Transverse colon (tissue), 3 donors: ENCODE data around the gene SPATA13.

Experiments
- CTCF ChIP-seq, 5 experiments: fragments of 200-600 bp in 3 of 5; fragments of 450-650 bp in 2 of 5; sonication (generic) in 3 of 5; IDR thresholded peaks; 1 replicate in 2 of 5; 2 replicates in 3 of 5; pipeline ENCODE4 v1.5.1; 2016 to 2017; ENCODE audit warnings: antibody characterized with exemption in 5 of 5, inconsistent platforms in 3 of 5, mild to moderate bottlenecking in 2 of 5, moderate library complexity in 1 of 5
- EP300 ChIP-seq: sonication (generic); formaldehyde crosslinking; IDR thresholded peaks from one replicate; pipeline ENCODE4 v1.6.1; 2017; ENCODE audit warnings: antibody characterized with exemption, low read depth

GRCh38 chr13:24353736-24354135 lies 193.2 kb downstream of the SPATA13 start:
- TF ChIP-seq CTCF (IDR thresholded peaks at IDR 0.05) (no peak), EP300 (no peak)
